Measurements from ENCODE around the gene SIRPG. TPM values are rescaled to one million over a fixed set of nuclear protein-coding genes. Genes with fewer than 3 reads are reported as not detected.

The SIRPG gene
- total and polyA plus RNA-seq, 2 of the 8 experiments (the other 6 are each of a cell fraction or from before 2014, with no cell fraction given) = 0.08 TPM; not detected in 1

GRCh38 chr20:1654996-1655395, 2.6 kb downstream of the SIRPG start:
- Histone ChIP-seq H3K4me1 (replicated peaks in 1 of 4; ENCODE audit: control insufficient read depth in 3 of 4, insufficient read depth in 4 of 4, low read length in 3 of 4) (no peaks in the 10 kb centered on the region), H3K79me2 (ENCODE audit: control insufficient read depth in 1 of 2, insufficient read depth in 2 of 2, low read length in 2 of 2) (no peaks in the 10 kb centered on the region), H2AK5ac (ENCODE audit: low read depth, low read length) (no peak overlapping the region), H3K23ac (ENCODE audit: insufficient read length) (no peak overlapping the region), H2BK12ac (ENCODE audit: low read depth, low read length) (no peak overlapping the region), H3K36me3 (ENCODE audit: control insufficient read depth in 2 of 4, insufficient read depth in 4 of 4, low read length in 3 of 4) (no peaks in the 10 kb centered on the region), H4K8ac (ENCODE audit: extremely low read depth, insufficient read depth, low read length) (no peak overlapping the region), H3K56ac (replicated peaks; ENCODE audit: insufficient read length, low read depth, low read length) (no peak overlapping the region), H3K9me3 (ENCODE audit: insufficient read depth in 2 of 2, low read depth in 1 of 2, low read length in 1 of 2) (no peaks in the 10 kb centered on the region), H2AFZ (ENCODE audit: low read length) (no peak overlapping the region), H4K91ac (replicated peaks; ENCODE audit: insufficient read length, low read length) (no peak overlapping the region), H3K23me2 (ENCODE audit: low read depth, low read length) (no peaks in the 10 kb centered on the region), H3K79me1 (ENCODE audit: low read depth, low read length) (no peaks in the 10 kb centered on the region), H3K4me3 (ENCODE audit: extremely low read depth in 1 of 4, insufficient read depth in 2 of 4, low read depth in 3 of 4, low read length in 4 of 4) (no peak overlapping the region), H3K4ac (replicated peaks; ENCODE audit: insufficient read length, low read depth, low read length) (no peak overlapping the region), H3K27me3 (replicated peaks in 1 of 4; ENCODE audit: control insufficient read depth in 3 of 4, extremely low read depth in 1 of 4, insufficient read depth in 3 of 4, low read length in 3 of 4) (no peaks in the 10 kb centered on the region), H3K14ac (ENCODE audit: insufficient read length) (no peak overlapping the region), H3K9ac (replicated peaks in 1 of 4; ENCODE audit: extremely low read depth in 1 of 4, low read depth in 3 of 4, low read length in 3 of 4) (no peak overlapping the region; a peak in 1 of 7 replicates), H3K27ac (ENCODE audit: low read depth, low read length) (no peak overlapping the region), H2BK120ac (replicated peaks; ENCODE audit: low read depth, low read length) (no peak overlapping the region), H2BK5ac (ENCODE audit: low read depth, low read length) (no peak overlapping the region), H4K5ac (ENCODE audit: insufficient read length, low read depth, low read length) (no peak overlapping the region), H3K18ac (ENCODE audit: extremely low read depth, low read length) (no peak overlapping the region), H3K4me2 (ENCODE audit: insufficient read depth in 1 of 2, low read depth in 2 of 2, low read length in 2 of 2) (no peak overlapping the region), H4K20me1 (replicated peaks in 1 of 2; ENCODE audit: control insufficient read depth in 1 of 2, insufficient read depth in 2 of 2, low read length in 2 of 2) (no peaks in the 10 kb centered on the region), H2BK15ac (ENCODE audit: low read length) (no peak overlapping the region), H2BK20ac (ENCODE audit: low read length) (no peak overlapping the region)
- POLR2A ChIA-PET (ENCODE audit: partially characterized antibody) = no interaction called here
- CTCF ChIA-PET (ENCODE audit: partially characterized antibody) = no interaction called here
- TF ChIP-seq TAF7 (optimal IDR thresholded peaks at IDR 0.05; ENCODE audit: borderline replicate concordance, low read depth, low read length) = no peak
- TF ChIP-seq GABPA (IDR thresholded peaks at IDR 0.05; ENCODE audit: borderline replicate concordance, insufficient read depth, low read length) = no peak
- TF ChIP-seq NANOG (IDR thresholded peaks at IDR 0.05; ENCODE audit: insufficient read depth, low read depth, low read length, poor library complexity, severe bottlenecking) = no peak
- TF ChIP-seq BCL11A (IDR thresholded peaks at IDR 0.05; ENCODE audit: low read depth in 2 of 2, low read length in 2 of 2) = no peak
- FAIRE-seq (no peak), DNase-seq (ENCODE audit: low read depth in 1 of 2, low spot score in 2 of 2) (no peak)
